ENCODE results near the gene EYS.

GRCh38 chr6:64404396-64404795 lies 1302.6 kb downstream of the EYS start:
- TF ChIP-seq CTCF (IDR thresholded peaks at IDR 0.05; ENCODE audit: low read depth, low read length, poor library complexity, severe bottlenecking) (no peak), EZH2phosphoT487 (IDR thresholded peaks at IDR 0.05; ENCODE audit: borderline replicate concordance, low read length) (no peak)
